Measurements from ENCODE around the gene NAA50. TPM values are rescaled to one million over a fixed set of nuclear protein-coding genes. Genes with fewer than 3 reads are reported as not detected.

The NAA50 gene
- total and polyA plus RNA-seq, 2 of the 13 experiments (the other 11 are each of a cell fraction or from before 2014, with no cell fraction given): 30.2 to 233 TPM

GRCh38 chr3:113695786-113696645 is 50.0 kb downstream of the NAA50 start, which contains the start of gene USF3 (continued):
- TF ChIP-seq RAD21 (CRISPR knock-in tag; IDR thresholded peaks at IDR 0.05) (peak; percentile 45; the same call in 1 of the 2 replicates), TBX2 (CRISPR knock-in tag; IDR thresholded peaks at IDR 0.05; ENCODE audit: borderline replicate concordance) (peak; percentile 31; the same call in 1 of the 2 replicates), ZNF563 (CRISPR knock-in tag; IDR thresholded peaks at IDR 0.05) (peak; percentile 52; the same call in 1 of the 2 replicates), SAFB2 (CRISPR knock-in tag; IDR thresholded peaks at IDR 0.05; ENCODE audit: borderline replicate concordance, low read depth) (peak; percentile 69; the same call in 1 of the 2 replicates), ZHX1 (CRISPR knock-in tag; IDR thresholded peaks at IDR 0.05; ENCODE audit: low read depth) (0 out of 2 replicates have a peak, but pooled peaks have one; percentile 27), ZNF713 (CRISPR knock-in tag; IDR thresholded peaks at IDR 0.05) (0 out of 2 replicates have a peak, but pooled peaks have one; percentile 58), HMGXB4 (CRISPR knock-in tag; IDR thresholded peaks at IDR 0.05; ENCODE audit: borderline replicate concordance in 1 of 2, low read depth in 1 of 2) (peak; percentile 41 to 63; a peak in 1 of 4 replicates), SALL1 (CRISPR knock-in tag; IDR thresholded peaks at IDR 0.05) (peak; percentile 76), ZNF746 (CRISPR knock-in tag; IDR thresholded peaks at IDR 0.05) (peak; percentile 53; the same call in 1 of the 2 replicates), ELF3 (CRISPR knock-in tag; IDR thresholded peaks at IDR 0.05) (peak; percentile 34; the same call in 1 of the 2 replicates), UBTF (CRISPR knock-in tag; IDR thresholded peaks at IDR 0.05) (peak; percentile 66), HNRNPK (IDR thresholded peaks at IDR 0.05; ENCODE audit: low read depth, low read length, poor library complexity, severe bottlenecking) (peak; percentile 96), TFDP2 (CRISPR knock-in tag; IDR thresholded peaks at IDR 0.05) (peak; percentile 39; the same call in 1 of the 2 replicates), HES4 (CRISPR knock-in tag; IDR thresholded peaks at IDR 0.05; ENCODE audit: borderline replicate concordance) (peak; percentile 60; the same call in 1 of the 2 replicates), RAD51 (IDR thresholded peaks at IDR 0.05; ENCODE audit: borderline replicate concordance) (no peak), MXI1 (IDR thresholded peaks at IDR 0.05; ENCODE audit: borderline replicate concordance, low read depth, low read length) (no peak), KDM2A (CRISPR knock-in tag; IDR thresholded peaks at IDR 0.05; ENCODE audit: borderline replicate concordance, low read depth) (peak; percentile 11; the same call in 1 of the 2 replicates)

All from HepG2 (cell line).